SK-N-MC (cell line): ENCODE results near the gene KCNH1.
"Not testable (repeated sequence)": the region's sequence is repeated elsewhere in the genome, so short reads cannot be mapped to it uniquely, and the experiment has no call there.

ENCODE experiments used
- EZH2 ChIP-seq: fragments of 200-600 bp; sonication (generic); IDR thresholded peaks from one replicate; pipeline ENCODE4 v1.6.1; 2017; ENCODE audit warnings: antibody characterized with exemption
- POLR2AphosphoS5 ChIP-seq: IDR thresholded peaks from 2 replicates; pipeline ENCODE4 v1.6.1; 2012; ENCODE audit warnings: mild to moderate bottlenecking, low read depth, low read length, borderline replicate concordance

DNA sequence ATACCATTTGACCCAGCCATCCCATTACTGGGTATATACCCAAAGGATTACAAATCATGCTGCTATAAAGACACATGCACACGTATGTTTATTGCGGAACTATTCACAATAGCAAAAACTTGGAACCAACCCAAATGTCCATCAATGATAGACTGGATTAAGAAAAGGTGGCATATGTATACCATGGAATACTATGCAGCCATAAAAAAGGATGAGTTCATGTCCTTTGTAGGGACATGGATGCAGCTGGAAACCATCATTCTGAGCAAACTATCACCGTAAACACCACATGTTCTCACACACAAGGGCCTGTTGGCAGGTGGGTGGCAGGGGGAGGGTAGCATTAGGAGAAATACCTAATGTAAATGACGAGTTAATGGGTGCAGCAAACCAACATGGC, 472.4 kb downstream of the KCNH1 start:
- TF ChIP-seq EZH2, POLR2AphosphoS5: not testable (repeated sequence)
